NCI-H2227 (cell line): ENCODE measurements around the gene VSIG4.

Experiments
- DNase-seq: peaks from one replicate; lab custom pipeline; 2025; ENCODE audit not compliant: unreplicated experiment; lab: John Stamatoyannopoulos, UW

VSIG4 gene

DNA sequence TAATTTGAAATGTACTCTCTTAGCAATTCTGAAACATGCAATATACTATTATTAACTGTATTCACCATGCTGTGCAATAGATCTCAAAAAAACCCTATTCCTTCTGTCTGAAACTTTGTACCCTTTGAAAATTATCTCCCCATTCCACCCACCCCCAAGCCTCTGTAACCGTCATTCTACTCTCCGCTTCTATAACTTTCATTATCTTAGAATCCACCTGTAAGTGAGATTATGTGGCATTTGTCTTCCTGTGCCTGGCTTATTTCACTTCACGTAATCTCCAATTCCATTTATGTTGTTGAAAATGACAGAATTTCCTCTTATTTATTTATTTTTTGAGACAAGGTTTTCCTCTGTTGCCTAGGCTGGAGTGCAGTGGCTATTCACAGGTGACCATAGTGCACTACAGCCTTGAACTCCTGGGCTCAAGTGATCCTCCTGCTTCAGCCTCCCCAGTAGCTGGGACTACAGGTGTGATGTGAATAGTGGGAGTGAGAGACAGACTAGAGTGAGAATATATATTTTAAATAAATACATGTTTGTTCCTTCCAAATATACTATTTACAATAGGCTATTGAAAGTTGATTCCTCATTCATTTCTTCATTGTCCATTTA lies 30.5 kb downstream of the VSIG4 start:
- no peak for DNase-seq

DNA sequence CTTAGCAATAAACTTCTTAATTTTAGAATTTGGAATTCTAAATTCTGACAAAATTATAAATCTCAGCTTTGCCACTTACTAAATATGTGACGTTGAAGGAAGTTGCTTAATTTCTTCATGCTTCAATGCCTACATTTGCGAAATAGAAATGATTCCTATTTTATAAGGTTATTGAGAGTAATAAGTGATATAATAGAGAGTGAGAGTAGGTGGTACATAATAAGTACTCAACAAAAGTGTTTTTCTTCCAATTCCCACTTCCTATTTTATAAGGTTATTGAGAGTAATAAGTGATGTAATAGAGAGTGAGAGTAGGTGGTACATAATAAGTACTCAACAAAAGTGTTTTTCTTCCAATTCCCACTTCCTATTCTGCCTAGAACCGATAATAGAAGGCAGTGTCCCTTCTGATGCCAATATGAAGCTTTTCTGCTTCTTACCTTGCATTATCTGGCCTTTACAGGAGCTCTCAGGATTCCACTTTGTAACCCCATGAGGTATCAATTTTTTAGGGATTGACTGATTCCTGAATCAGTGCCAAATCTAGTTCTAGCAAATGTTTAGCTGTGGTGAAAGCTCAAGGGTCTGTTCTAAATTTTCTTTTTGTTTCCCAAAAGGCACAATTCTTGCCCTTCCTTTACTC lies 31.4 kb downstream of the VSIG4 start:
- DNase-seq: no peak

DNA sequence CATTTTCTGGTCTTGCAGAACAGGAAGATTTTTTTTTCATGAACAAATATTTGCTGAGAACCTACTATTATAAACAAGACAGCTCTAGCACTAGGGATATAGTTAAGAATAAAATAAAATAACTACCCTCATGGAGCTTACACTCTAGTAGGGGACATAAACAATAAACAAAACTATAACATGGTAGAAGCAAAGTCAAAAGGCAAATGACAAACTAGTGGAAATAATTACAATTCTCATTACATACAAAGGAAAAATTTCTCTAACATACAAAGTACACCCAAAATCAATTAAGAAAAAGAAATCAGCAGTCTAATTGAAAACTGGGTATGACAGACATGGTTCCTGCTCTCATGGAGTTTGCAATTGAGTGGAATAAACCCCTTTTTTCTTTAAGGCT lies 32.0 kb downstream of the VSIG4 start:
- DNase-seq: no peak

DNA sequence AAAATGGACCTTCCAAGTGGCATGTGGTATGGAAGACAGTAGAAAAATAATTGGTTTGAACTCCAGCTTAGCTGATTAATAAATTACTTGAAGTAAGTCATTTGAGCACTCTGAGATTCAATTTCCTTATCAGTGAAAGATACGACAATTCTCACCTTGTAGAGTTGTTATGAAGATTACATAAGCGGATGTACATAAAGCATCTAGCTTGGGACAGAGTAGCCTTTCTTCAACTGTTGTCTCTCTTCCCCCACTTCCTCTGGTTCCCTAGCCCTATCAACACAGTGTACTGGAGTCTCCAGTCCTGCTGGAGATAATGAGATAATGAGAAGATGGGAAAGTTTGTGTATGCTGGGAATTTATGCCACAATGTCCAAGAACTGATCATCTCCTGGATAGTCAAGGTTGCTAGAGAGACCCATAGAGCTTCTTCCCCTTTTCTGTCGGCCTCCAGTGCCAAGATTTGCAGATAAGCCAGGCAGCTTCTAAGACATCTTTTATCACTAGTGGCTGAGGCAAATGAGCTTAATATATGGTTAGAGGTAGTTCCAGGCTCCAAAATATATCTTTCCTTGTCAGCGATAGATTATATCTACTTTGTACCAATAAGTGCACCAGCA lies 33.9 kb downstream of the VSIG4 start:
- DNase-seq: no peak

DNA sequence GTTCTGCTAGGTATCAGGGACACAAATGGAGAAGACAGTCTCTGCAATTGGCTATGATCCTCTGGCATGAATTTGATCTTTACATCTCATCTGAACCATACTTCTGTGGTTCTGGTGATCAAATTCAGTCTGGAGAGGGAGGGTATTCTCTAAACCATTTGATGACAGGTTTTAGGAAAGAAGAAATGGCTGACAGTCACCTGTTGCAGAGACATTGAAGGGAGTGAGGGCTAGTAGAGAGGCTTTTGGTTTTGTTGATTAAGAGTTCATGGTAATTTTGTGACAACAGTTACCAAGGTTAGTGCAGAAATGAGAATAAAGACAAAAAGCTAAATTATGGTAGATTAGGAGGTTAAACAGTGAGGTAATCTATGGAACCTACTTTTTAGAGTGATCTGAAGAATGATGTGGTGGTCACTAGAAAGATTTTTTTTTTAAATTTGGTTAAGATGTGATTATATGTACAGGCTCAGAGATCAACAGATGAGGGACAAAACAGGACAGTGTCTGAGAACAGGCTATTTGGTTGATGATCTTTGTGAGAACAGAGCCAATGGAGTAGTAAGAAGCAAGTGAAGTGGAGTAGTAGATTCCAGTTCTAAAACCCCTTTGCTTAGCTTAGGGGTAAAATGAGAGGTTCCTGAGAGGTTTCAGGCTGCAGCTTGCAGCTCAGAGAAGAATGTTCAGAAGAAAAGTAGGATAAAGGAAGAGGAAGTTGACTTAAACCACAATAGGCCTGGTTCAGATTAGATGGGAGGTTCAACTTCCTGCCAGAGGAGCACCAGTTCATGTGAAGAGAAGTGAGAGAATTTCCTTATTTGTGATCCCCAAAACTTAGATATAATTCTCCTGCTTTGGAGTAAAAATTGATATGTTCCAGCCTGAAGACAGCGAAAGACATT lies 34.7 kb downstream of the VSIG4 start:
- no peak for DNase-seq

- DNase-seq: no peak
Observed at GRCh38 chrX:66002824-66003680, 36.8 kb downstream of the VSIG4 start.

GRCh38 chrX:66001596-66001995 lies 38.3 kb downstream of the VSIG4 start:
- no peak for DNase-seq

DNA sequence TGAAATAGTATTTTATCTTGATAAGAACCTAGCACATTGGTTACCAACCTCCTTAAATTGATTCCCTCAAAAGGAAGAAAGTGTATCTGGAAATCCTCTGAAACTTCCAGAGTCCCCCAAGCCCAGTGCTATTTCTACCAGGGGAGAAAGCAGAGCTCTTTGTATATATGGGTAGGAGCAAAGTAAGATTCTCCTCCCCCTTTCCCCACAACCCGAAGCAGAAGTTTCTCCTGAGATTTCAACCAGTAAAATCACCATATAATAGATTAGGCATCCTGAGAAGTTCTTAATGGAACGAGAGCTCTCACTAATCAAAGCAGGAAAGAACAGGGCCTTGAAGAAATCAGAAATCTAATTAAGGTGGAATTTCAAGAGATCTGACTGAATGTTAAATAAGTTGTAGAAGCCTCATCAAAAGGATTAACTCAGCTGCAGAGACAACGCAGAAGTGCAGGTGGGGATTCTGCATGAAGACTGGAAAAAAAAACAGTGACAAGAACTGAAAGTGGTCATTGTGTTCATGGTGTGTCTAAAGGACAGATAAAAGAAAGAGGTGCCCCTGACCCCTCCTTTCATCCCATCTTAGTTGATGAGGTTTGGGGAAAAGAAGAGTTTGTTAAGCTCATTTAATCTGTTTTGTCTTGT lies 39.1 kb downstream of the VSIG4 start:
- no peak for DNase-seq

DNA sequence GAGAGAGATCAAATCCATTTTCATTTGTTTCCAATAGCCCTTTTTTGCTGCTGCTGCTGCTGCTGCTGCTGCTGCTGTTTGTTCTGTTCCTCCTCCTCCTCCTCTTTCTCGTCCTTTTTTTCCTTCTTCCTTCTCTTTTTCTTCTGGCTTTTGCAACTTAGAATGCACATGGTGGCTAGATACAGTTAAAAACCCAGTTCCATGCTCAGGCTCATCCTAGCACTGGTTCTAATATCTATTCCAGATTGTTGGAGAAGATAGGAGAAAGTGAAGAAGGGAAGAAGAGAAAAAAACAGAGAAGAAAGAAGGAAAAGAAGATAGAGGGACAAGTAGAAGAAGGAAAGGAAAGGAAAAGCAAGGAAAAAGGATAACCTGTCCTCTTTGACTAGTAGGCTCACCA lies 39.7 kb downstream of the VSIG4 start:
- no peak for DNase-seq

GRCh38 chrX:65999563-66000148 lies 40.2 kb downstream of the VSIG4 start:
- no peak for DNase-seq

GRCh38 chrX:65999029-65999562 lies 40.8 kb downstream of the VSIG4 start:
- no peak for DNase-seq

DNA sequence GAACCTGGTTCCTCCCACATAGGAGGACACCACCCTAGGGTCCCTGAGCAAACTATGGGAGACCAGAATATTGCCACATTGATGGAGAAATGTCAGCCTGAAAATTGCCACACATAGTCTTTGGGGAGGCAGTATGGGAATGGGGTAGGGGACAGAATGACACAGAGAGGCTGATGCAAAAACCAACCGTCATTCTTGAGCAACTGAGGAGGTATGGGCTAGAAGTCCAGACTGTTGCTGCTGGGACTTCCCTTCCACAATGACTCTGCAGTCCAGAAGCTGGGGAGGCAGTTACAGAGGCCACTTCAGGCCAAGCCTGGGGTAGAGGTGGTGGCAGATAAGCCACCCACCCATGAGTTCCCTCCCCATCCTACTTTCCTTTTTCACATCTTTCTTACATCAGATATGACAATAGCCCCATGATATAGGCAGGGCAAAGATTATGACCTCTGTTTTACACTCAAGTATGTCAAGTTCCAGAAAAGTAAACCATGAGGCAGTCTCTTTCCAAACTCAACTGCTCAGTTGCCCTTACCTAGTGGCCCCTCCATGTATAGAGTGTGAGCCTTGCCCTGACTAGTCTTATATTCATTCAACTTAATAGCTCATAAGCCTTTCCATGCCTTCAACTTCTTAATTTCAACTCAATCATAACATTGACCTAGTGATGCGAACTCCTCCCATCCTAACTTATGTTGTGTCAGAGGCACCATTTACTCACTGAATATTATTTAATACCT lies 41.7 kb downstream of the VSIG4 start:
- DNase-seq: no peak

- no peak for DNase-seq
Observed at GRCh38 chrX:65994519-65995506, 45.1 kb downstream of the VSIG4 start.

DNA sequence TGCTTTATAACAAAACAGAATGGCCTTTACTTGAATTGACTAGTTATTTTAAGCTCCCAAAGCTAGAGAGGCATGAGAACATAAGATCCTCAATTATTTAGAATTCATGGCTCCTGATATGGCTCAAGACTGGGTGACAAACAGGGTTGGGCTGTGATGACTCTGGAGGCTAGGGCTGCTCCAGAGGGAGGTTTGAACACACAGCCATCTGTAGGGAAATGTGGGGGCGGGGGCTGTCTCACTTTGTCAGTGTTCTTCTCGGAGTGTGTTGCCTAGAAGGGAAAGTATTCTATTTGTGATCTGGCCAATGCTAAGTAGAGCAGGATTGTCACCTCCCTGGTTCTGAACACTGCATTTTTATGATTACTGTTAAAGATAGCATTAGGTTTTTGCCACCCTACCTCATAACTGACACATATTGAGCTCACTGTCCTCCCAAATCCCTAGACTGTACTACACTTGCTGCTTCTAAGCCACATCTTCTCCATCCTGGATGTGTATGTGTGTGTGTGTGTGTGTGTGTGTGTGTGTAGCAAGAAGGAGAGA lies 45.9 kb downstream of the VSIG4 start:
- DNase-seq: no peak

DNA sequence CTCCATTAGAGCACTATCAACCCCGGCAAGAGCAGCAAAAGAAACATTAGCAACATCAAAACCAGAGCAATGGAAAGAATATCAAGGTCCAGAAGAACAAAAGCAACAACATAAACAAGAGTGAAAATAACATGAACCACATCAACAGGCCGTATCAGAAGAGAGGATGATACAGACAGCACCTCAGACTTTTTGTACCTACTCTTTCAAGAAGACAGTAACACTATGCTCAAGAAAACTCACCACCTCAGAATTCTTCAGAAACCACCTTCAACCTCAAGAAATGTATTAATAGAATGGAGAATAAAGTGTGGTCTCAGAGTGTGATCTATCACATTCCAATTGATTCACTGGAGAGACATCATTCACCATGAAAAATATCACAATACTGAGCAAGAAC lies 46.5 kb downstream of the VSIG4 start:
- DNase-seq: no peak

GRCh38 chrX:65990702-65991101 lies 49.2 kb downstream of the VSIG4 start:
- DNase-seq: no peak

DNA sequence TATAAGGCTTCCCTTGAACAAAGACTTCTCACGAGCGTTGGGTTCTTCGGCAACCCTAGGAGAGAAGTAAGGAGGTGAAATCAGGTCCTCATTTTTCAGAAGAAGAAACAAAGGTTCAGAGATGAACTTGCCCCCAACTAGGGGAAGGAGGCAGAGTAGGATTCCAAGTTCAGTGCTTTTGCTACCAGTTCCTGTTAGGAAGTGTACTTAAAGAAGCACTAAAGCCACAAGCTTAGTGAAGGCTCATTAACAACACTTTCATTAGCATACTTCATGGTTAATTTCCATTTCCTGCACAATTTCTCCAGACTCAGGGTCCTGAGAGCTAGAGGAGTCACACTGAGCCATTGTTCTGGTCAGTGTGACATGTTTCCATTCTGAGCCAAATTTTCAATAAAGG lies 52.1 kb downstream of the VSIG4 start:
- DNase-seq: no peak
